Measurements from ENCODE around the gene GPC5. TPM values are rescaled to one million over a fixed set of nuclear protein-coding genes. Genes with fewer than 3 reads are reported as not detected.
A peak's percentile ranks its signal among the peaks of the same experiment; 100 is the strongest.

Gene GPC5
- polyA plus RNA-seq, 4 donors, result 0.18 to 0.86 TPM; not detected in 2

DNA sequence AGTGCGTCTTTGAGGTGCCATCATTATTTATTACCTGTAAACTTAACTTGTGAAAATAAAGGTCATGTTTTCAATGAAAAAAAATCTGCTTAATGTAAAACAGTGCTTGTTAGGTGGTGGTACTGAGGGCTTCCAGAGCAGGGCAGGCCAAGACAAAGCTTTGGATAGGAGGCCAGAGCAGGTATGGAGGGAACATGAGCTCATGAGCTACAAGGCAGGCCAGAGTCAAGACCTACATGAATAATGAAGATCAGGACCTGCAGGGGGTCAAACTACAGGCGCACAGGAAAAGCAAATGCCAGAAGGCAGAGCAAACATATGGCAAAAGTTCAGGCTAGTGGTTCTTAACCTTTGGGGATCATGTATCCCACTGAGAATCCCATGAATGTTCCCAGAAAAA, 343.5 kb downstream of the GPC5 start:
- no peak for DNase-seq
- 68 to 80% (median 78%) methylated on average over 2 of the region's 2 CpGs for WGBS, 3 donors
- Histone ChIP-seq H3K4me3 (ENCODE audit: low read depth in 1 of 3, low read length in 3 of 3) (no peak overlapping the region), H3K36me3 (ENCODE audit: control insufficient read depth in 3 of 3, insufficient read depth in 2 of 3, low read depth in 1 of 3, low read length in 3 of 3) (no peaks in the 10 kb centered on the region), H3K27me3 (ENCODE audit: control insufficient read depth in 3 of 3, insufficient read depth in 3 of 3, low read length in 3 of 3) (no peaks in the 10 kb centered on the region), H3K27ac (ENCODE audit: low read depth in 1 of 3, low read length in 2 of 3) (no peak overlapping the region), H3K9me3 (ENCODE audit: control insufficient read depth in 2 of 2, insufficient read depth in 1 of 2, low read depth in 1 of 2, low read length in 1 of 2) (peaks cover 0 to 4% of the 10 kb centered on the region in 2 donors), H3K4me1 (ENCODE audit: control insufficient read depth in 3 of 3, insufficient read depth in 2 of 3, low read depth in 1 of 3, low read length in 2 of 3) (no peaks in the 10 kb centered on the region)
- FAIRE-seq, result no peak

DNA sequence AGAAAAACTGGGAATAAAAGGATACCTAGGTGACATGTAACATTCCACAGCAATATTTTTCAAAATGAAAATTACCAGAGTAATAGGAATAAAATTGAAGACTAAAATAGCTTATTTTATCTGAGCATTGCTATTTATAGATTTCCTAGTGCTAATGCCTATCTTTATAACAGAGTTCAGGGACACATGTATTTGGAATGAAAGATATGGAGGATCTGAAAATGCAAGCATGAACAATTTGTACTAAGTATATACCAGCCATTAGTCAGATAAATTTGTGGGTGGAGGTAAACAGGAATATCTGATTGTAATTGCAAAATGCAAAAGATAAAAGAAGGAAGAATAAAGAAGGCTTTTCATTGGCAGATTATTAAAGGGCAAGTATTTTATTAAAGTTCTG, 345.9 kb downstream of the GPC5 start:
- DNase-seq (no peak), FAIRE-seq (no peak)
- H3K4me3 ChIP-seq (ENCODE audit: low read depth in 1 of 3, low read length in 3 of 3), result no peak overlapping the region
- H3K9me3 ChIP-seq (ENCODE audit: control insufficient read depth in 2 of 2, insufficient read depth in 1 of 2, low read depth in 1 of 2, low read length in 1 of 2), result peaks cover 0 to 3% of the 10 kb centered on the region in 2 donors
- no peaks in the 10 kb centered on the region for H3K27me3 ChIP-seq (ENCODE audit: control insufficient read depth in 3 of 3, insufficient read depth in 3 of 3, low read length in 3 of 3)
- no peaks in the 10 kb centered on the region for H3K36me3 ChIP-seq (ENCODE audit: control insufficient read depth in 3 of 3, insufficient read depth in 2 of 3, low read depth in 1 of 3, low read length in 3 of 3)
- no peak overlapping the region for H3K27ac ChIP-seq (ENCODE audit: low read depth in 1 of 3, low read length in 2 of 3)
- no peaks in the 10 kb centered on the region for H3K4me1 ChIP-seq (ENCODE audit: control insufficient read depth in 3 of 3, insufficient read depth in 2 of 3, low read depth in 1 of 3, low read length in 2 of 3)

DNA sequence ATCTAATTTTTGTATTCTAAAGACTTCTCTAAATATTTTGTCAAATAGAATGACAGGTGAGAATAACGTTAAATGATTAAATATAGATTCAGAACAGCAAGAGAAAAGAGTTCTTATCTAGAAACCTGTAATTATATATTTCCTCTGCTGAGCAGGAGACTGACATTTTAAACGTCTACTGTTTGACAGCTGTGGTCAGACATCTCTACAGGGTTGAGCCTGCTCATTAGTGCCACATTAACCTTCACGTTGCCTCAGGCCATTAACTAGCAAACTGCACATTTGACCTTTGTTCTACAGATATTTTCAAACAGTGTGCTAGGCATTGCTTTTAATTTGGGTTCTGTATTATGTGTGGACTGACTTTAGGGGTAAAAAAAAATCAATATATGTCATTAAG, 347.5 kb downstream of the GPC5 start:
- Histone ChIP-seq H3K4me3 (ENCODE audit: low read depth in 1 of 3, low read length in 3 of 3) (no peak overlapping the region), H3K27me3 (ENCODE audit: control insufficient read depth in 3 of 3, insufficient read depth in 3 of 3, low read length in 3 of 3) (no peaks in the 10 kb centered on the region), H3K27ac (ENCODE audit: low read depth in 1 of 3, low read length in 2 of 3) (no peak overlapping the region), H3K4me1 (ENCODE audit: control insufficient read depth in 3 of 3, insufficient read depth in 2 of 3, low read depth in 1 of 3, low read length in 2 of 3) (no peaks in the 10 kb centered on the region), H3K9me3 (ENCODE audit: control insufficient read depth in 2 of 2, insufficient read depth in 1 of 2, low read depth in 1 of 2, low read length in 1 of 2) (no peaks in the 10 kb centered on the region), H3K36me3 (ENCODE audit: control insufficient read depth in 3 of 3, insufficient read depth in 2 of 3, low read depth in 1 of 3, low read length in 3 of 3) (no peaks in the 10 kb centered on the region)
- DNase-seq, result no peak
- FAIRE-seq, result no peak
- 8 to 17% (median 14%) methylated on average over 3 of the region's 3 CpGs for WGBS, 3 donors

DNA sequence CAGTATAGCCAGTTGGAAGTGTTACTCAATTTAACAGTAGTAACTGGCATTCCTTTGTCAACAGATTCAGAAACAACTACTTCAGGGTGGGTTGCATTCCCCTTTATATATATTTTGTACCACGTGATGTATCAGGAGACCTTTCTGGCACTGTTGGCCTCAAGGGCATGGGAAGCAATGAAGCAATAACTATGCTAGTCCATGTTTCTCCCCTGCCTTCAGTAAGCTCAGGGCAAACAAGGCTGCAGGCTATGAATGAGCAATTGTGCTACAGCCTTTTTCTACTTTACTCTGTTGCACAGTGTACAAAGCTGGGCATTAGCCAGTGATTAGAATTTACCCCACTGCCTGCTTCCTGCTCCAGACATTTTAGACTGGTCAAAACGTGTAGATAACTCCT, 348.8 kb downstream of the GPC5 start:
- no peak overlapping the region for H3K27ac ChIP-seq (ENCODE audit: low read depth in 1 of 3, low read length in 2 of 3)
- no peak for FAIRE-seq
- no peaks in the 10 kb centered on the region for H3K9me3 ChIP-seq (ENCODE audit: control insufficient read depth in 2 of 2, insufficient read depth in 1 of 2, low read depth in 1 of 2, low read length in 1 of 2)
- H3K27me3 ChIP-seq (ENCODE audit: control insufficient read depth in 3 of 3, insufficient read depth in 3 of 3, low read length in 3 of 3), result no peaks in the 10 kb centered on the region
- no peak overlapping the region for H3K4me3 ChIP-seq (ENCODE audit: low read depth in 1 of 3, low read length in 3 of 3)
- no peak for DNase-seq
- 35 to 53% (median 39%) methylated on average over 2 of the region's 2 CpGs for WGBS, 3 donors
- no peaks in the 10 kb centered on the region for H3K4me1 ChIP-seq (ENCODE audit: control insufficient read depth in 3 of 3, insufficient read depth in 2 of 3, low read depth in 1 of 3, low read length in 2 of 3)
- H3K36me3 ChIP-seq (ENCODE audit: control insufficient read depth in 3 of 3, insufficient read depth in 2 of 3, low read depth in 1 of 3, low read length in 3 of 3), result no peaks in the 10 kb centered on the region

DNA sequence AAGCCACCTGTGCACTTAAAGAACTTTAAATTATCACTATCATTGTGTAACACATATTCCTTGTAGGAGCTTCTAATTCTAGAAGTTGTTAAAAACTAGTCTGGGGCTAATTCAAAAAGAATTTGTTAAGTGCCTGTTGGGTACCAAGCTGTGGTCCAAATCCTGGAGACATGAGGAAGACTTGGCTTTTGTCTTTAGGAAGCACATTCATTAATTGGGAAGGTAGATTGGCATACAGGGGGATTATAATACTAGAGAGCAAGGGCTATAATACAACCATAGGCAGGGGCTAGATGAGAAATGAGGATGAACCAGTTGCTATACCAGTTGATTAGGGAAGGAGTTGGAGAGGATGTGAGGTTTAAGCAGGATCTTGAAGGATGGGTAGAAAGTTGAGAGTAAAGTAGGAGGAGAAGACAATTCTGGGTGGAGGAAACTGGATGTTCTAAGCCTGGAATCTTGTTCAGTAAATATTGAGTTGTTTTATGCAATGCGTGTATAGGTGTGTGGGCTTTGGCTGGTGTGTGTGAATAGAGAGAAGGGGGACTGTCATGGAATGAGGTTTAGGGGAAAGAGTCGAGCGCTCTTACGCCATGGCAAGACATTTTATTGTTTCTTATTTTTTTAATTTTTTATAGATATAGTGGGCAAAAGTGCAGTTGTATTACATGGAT, 350.1 kb downstream of the GPC5 start:
- H3K27me3 ChIP-seq (ENCODE audit: control insufficient read depth in 3 of 3, insufficient read depth in 3 of 3, low read length in 3 of 3), result no peaks in the 10 kb centered on the region
- WGBS, 3 donors, result 94 to 95% (median 95%) methylated on average over 4 of the region's 4 CpGs
- DNase-seq, result no peak
- FAIRE-seq, result no peak
- no peaks in the 10 kb centered on the region for H3K4me1 ChIP-seq (ENCODE audit: control insufficient read depth in 3 of 3, insufficient read depth in 2 of 3, low read depth in 1 of 3, low read length in 2 of 3)
- H3K4me3 ChIP-seq (ENCODE audit: low read depth in 1 of 3, low read length in 3 of 3), result no peak overlapping the region
- H3K9me3 ChIP-seq (ENCODE audit: control insufficient read depth in 2 of 2, insufficient read depth in 1 of 2, low read depth in 1 of 2, low read length in 1 of 2), result no peaks in the 10 kb centered on the region
- no peak overlapping the region for H3K27ac ChIP-seq (ENCODE audit: low read depth in 1 of 3, low read length in 2 of 3)
- no peaks in the 10 kb centered on the region for H3K36me3 ChIP-seq (ENCODE audit: control insufficient read depth in 3 of 3, insufficient read depth in 2 of 3, low read depth in 1 of 3, low read length in 3 of 3)

DNA sequence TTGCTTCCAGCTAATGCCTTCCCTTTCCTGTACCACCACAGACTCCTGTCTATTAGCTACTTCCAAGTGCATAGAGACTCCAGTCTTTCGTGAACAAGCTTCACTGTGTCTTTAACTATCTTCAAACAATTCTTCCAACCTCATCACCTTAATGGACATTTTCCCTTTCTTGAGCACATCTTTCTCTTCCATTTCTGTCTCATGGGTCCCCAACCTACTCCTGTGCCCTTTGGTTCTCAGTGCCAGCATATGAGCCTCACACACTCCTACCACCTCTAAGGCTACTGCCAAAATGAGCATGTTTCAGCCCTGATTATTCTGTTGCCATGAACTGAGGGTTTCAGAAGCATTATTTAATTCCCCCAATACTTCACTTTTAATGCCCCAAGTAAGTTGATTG, 360.3 kb downstream of the GPC5 start:
- no peaks in the 10 kb centered on the region for H3K9me3 ChIP-seq (ENCODE audit: control insufficient read depth in 2 of 2, insufficient read depth in 1 of 2, low read depth in 1 of 2, low read length in 1 of 2)
- H3K36me3 ChIP-seq (ENCODE audit: control insufficient read depth in 3 of 3, insufficient read depth in 2 of 3, low read depth in 1 of 3, low read length in 3 of 3), result no peaks in the 10 kb centered on the region
- WGBS, 3 donors, result 70 to 83% (median 80%) methylated on average over 1 of the region's 1 CpG
- no peak for FAIRE-seq
- no peaks in the 10 kb centered on the region for H3K4me1 ChIP-seq (ENCODE audit: control insufficient read depth in 3 of 3, insufficient read depth in 2 of 3, low read depth in 1 of 3, low read length in 2 of 3)
- no peaks in the 10 kb centered on the region for H3K27me3 ChIP-seq (ENCODE audit: control insufficient read depth in 3 of 3, insufficient read depth in 3 of 3, low read length in 3 of 3)
- H3K4me3 ChIP-seq (ENCODE audit: low read depth in 1 of 3, low read length in 3 of 3), result no peak overlapping the region
- H3K27ac ChIP-seq (ENCODE audit: low read depth in 1 of 3, low read length in 2 of 3), result no peak overlapping the region
- no peak for DNase-seq

DNA sequence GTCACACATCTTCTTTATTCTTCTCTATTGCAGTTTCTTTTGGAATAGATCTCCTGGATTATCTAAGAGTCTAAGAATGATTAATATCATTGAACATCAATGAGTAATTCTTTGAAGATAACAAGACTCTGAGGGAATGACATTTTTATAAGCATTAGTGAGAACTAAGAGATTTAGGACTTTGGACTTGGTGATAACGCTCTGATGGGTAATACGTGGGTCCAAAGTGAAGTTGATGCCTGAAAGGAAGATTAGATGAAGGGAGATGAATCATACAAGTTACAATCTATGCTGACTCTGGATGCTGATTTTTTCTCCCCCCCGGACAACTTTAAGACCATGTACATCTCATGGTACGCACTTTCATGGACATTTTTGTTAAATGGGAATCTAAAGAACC, 364.5 kb downstream of the GPC5 start:
- Histone ChIP-seq H3K4me3 (ENCODE audit: low read depth in 1 of 3, low read length in 3 of 3) (no peak overlapping the region), H3K27ac (ENCODE audit: low read depth in 1 of 3, low read length in 2 of 3) (no peak overlapping the region), H3K4me1 (ENCODE audit: control insufficient read depth in 3 of 3, insufficient read depth in 2 of 3, low read depth in 1 of 3, low read length in 2 of 3) (no peaks in the 10 kb centered on the region), H3K9me3 (ENCODE audit: control insufficient read depth in 2 of 2, insufficient read depth in 1 of 2, low read depth in 1 of 2, low read length in 1 of 2) (no peaks in the 10 kb centered on the region), H3K27me3 (ENCODE audit: control insufficient read depth in 3 of 3, insufficient read depth in 3 of 3, low read length in 3 of 3) (no peaks in the 10 kb centered on the region), H3K36me3 (ENCODE audit: control insufficient read depth in 3 of 3, insufficient read depth in 2 of 3, low read depth in 1 of 3, low read length in 3 of 3) (no peaks in the 10 kb centered on the region)
- DNase-seq (peak; percentile 45 to 56), FAIRE-seq (no peak)
- 30 to 68% (median 53%) methylated on average over 4 of the region's 4 CpGs for WGBS, 3 donors

DNA sequence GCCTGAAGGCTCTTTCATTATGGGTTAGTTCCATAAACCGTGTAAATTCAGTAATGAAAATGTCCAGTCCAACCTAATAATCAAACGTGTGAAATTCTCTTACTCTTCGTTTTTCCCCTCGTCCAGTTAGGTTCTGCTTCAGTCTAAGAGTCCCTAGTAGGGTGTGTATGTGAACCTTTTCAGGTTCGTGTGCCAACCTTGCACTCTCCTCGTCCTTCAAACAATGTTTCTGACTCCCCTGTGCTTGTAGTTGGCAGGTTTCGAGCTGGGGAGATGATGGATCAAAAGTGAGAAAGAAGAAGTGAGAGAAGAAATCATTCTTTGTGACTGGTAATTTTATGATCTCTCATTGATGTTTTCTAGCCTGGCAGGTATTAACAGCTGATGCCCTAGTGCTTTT, 366.1 kb downstream of the GPC5 start:
- Histone ChIP-seq H3K4me1 (ENCODE audit: control insufficient read depth in 3 of 3, insufficient read depth in 2 of 3, low read depth in 1 of 3, low read length in 2 of 3) (no peaks in the 10 kb centered on the region), H3K9me3 (ENCODE audit: control insufficient read depth in 2 of 2, insufficient read depth in 1 of 2, low read depth in 1 of 2, low read length in 1 of 2) (no peaks in the 10 kb centered on the region), H3K27ac (ENCODE audit: low read depth in 1 of 3, low read length in 2 of 3) (no peak overlapping the region), H3K36me3 (ENCODE audit: control insufficient read depth in 3 of 3, insufficient read depth in 2 of 3, low read depth in 1 of 3, low read length in 3 of 3) (no peaks in the 10 kb centered on the region), H3K4me3 (ENCODE audit: low read depth in 1 of 3, low read length in 3 of 3) (no peak overlapping the region), H3K27me3 (ENCODE audit: control insufficient read depth in 3 of 3, insufficient read depth in 3 of 3, low read length in 3 of 3) (no peaks in the 10 kb centered on the region)
- WGBS, 3 donors, result 64 to 84% (median 67%) methylated on average over 7 of the region's 7 CpGs
- FAIRE-seq (no peak), DNase-seq (no peak)

DNA sequence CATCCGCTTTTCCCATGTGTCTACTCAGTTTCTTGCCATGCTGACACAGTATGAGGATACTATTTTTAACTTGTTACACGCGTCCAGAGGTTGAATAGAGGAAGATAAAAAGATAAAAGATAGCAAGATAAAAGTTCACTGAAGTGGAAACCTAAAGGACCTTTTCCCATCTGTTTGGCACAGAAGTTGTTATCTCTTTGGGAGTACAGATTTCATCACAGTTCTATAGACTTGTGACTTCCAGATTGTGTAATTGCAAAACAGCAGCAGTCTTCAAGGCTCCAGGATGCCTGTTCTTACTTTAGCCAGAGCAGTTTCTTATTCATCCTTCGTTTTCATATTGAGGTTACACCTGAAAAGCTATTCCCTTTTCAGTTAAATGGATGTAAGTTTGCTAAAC, 369.2 kb downstream of the GPC5 start:
- no peaks in the 10 kb centered on the region for H3K27me3 ChIP-seq (ENCODE audit: control insufficient read depth in 3 of 3, insufficient read depth in 3 of 3, low read length in 3 of 3)
- DNase-seq (peak in 1 of 2 donors; percentile 59), FAIRE-seq (no peak)
- 55 to 61% (median 58%) methylated on average over 4 of the region's 4 CpGs for WGBS, 3 donors
- no peaks in the 10 kb centered on the region for H3K36me3 ChIP-seq (ENCODE audit: control insufficient read depth in 3 of 3, insufficient read depth in 2 of 3, low read depth in 1 of 3, low read length in 3 of 3)
- no peak overlapping the region for H3K27ac ChIP-seq (ENCODE audit: low read depth in 1 of 3, low read length in 2 of 3)
- H3K4me3 ChIP-seq (ENCODE audit: low read depth in 1 of 3, low read length in 3 of 3), result no peak overlapping the region
- no peaks in the 10 kb centered on the region for H3K9me3 ChIP-seq (ENCODE audit: control insufficient read depth in 2 of 2, insufficient read depth in 1 of 2, low read depth in 1 of 2, low read length in 1 of 2)
- no peaks in the 10 kb centered on the region for H3K4me1 ChIP-seq (ENCODE audit: control insufficient read depth in 3 of 3, insufficient read depth in 2 of 3, low read depth in 1 of 3, low read length in 2 of 3)

Measured in small intestine (tissue), 7 donors.